NCI-H82 (cell line): ENCODE measurements around the gene NIPBL.
A peak's percentile ranks its signal among the peaks of the same experiment; 100 is the strongest.
"Not testable (repeated sequence)": the region's sequence is repeated elsewhere in the genome, so short reads cannot be mapped to it uniquely, and the experiment has no call there.

Experiments used
- DNase-seq: peaks from one replicate; lab custom pipeline; 2025; lab: John Stamatoyannopoulos, UW

The NIPBL gene, protein sequence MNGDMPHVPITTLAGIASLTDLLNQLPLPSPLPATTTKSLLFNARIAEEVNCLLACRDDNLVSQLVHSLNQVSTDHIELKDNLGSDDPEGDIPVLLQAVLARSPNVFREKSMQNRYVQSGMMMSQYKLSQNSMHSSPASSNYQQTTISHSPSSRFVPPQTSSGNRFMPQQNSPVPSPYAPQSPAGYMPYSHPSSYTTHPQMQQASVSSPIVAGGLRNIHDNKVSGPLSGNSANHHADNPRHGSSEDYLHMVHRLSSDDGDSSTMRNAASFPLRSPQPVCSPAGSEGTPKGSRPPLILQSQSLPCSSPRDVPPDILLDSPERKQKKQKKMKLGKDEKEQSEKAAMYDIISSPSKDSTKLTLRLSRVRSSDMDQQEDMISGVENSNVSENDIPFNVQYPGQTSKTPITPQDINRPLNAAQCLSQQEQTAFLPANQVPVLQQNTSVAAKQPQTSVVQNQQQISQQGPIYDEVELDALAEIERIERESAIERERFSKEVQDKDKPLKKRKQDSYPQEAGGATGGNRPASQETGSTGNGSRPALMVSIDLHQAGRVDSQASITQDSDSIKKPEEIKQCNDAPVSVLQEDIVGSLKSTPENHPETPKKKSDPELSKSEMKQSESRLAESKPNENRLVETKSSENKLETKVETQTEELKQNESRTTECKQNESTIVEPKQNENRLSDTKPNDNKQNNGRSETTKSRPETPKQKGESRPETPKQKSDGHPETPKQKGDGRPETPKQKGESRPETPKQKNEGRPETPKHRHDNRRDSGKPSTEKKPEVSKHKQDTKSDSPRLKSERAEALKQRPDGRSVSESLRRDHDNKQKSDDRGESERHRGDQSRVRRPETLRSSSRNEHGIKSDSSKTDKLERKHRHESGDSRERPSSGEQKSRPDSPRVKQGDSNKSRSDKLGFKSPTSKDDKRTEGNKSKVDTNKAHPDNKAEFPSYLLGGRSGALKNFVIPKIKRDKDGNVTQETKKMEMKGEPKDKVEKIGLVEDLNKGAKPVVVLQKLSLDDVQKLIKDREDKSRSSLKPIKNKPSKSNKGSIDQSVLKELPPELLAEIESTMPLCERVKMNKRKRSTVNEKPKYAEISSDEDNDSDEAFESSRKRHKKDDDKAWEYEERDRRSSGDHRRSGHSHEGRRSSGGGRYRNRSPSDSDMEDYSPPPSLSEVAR (N-terminal part only)

DNA sequence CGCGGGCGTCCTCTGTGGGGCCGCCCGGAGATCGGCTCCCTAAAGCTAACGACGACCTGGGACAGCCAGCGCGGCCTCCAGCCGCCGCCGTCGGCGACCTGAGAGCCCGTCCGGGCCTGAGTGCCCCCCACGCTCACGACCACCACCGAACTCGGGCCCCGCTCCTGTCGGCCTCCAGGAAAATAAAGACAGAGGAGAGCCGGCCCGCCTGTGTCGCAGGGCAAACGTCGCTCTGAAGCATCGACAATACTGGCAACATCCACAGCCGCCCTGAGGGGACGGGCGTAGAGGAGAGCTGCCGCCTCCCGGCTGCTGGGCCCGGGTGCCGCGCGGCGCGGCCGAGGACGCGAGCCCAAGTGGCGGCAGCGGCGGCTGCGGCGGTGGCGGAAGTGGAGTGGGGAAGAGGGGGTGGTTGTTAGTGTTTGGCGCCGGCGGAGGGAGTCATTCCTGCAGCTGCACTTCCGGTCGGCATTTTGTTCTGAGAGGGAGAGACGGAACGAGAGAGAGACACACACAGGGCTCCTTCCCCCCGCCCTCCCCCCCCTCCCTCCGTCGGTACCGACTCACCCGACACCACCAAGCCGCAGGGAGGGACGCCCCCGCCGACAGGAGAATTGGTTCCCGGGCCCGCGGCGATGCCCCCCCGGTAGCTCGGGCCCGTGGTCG lies at the start of gene NIPBL:
Gene NIPBL, plus strand, starts transcription at position 471 of the 666 bp plus-strand sequence. CDS start 76,928 bp downstream, outside the sequence.
- DNase-seq: peak; percentile 97

DNA sequence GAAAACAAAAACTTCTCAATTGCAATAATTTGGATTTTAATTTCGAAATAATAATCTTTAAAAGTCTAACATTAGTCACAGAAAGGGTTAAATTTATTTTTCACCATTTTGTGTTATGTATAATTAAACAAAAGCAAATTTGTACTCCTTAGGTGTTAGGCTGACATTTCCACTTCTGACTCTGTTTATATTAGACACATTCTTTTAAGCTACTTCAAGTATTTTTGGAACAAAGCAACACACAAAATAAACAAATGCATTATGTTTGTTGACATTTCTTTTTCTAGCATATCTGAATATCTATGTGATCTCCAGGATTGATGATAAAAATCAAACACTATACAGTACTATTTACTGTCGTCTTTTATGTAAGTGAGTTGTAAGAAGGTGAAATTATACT lies 44.3 kb upstream of the NIPBL start:
- no peak for DNase-seq

DNA sequence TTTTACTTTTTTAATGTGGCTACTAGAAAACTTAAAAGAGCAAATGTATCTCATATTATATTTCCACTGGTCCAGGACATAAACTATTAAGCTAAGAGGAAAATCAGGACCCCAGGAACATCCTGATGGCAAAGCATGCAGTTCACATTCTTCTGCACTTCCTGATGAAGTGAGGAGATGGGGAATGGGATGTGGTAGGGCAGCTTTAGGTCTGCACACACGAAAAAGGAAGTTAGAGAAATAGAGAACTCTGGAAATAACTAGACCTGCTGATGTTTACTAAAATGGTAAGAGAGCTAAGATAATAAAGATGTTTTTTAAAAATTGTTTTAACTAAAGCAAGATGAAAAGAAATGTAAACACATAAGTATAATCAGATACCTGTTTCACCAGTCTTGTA lies 39.7 kb upstream of the NIPBL start:
- DNase-seq: no peak

DNA sequence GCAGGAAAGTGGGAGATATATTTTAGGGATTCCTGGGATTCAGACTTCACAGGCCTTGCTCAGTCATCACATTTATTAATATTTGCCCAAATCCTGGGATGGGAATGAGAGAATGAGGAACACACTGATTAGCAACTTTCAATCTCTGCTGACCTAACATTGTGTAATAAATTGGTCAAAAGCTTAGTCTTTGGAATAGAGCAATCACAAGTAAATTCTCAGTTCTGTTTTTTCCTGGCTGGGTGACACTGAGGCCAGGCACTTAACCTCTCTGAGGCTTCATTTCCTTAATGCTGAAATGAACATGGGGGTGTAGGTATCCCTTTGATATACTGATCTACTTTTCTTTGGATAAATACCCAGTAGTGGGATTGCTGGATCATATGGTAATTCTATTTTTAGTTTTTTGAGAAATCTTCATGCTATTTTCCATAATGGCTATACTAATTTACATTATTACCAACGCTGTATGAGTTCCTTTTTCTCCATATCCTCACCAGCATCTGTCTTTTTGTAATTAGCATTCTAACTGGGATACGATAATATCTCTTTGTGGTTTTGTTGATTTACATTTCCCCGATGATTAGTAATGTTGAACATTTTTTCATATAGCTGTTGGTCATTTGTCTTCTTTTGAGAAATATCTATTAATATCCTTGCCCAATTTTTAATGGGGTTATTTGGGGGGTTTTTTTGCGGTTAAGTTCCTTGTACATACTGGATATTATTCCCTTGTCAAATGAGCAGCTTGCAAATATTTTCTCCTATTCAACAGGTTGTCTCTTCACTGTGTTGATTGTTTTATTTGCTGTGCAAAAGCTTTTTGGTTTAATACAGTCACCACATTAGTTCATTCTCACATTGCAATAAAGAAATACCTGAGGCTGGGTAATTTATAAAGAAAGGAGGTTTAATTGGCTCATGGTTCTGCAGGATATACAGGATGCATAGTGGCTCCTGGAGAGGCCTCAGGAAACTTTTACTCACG lies 36.8 kb upstream of the NIPBL start:
- DNase-seq: no peak

DNA sequence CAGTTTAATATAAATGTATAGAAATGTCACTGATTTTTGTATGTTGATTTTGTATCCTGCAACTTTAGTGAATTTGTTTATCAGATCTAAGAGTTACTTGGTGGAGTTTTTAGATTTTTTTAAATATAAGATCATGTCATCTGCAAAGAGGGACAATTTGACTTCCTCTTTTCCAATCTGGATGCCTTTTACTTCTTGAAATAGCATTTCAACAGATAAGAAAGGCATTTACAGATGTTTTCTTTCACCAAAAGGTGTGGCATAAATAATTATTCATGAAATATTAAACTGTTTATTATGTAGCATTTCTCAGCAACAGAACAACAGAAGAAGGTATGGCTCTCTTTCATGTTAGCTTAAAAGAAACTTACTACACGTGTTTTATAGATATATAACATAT lies 34.9 kb upstream of the NIPBL start:
- DNase-seq: no peak

DNA sequence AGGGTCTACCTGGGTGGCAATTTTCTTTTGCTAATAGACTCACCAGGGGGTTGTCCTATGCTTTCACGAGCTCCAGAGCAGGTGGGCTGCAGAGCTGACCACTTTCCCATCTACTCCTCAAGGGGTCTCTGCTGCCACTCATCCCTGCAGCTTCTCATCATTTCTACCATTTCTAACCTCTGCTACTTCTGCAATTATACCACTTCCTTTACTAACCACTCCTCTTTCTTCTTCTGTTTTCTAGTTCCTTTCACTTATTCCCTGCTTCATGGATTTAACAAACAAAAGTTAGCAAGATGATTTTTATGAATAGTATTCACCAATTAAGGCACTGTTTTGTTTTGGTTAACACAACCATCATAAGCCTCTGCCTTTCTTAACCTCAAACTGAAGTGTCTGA lies 34.5 kb upstream of the NIPBL start:
- DNase-seq: no peak

DNA sequence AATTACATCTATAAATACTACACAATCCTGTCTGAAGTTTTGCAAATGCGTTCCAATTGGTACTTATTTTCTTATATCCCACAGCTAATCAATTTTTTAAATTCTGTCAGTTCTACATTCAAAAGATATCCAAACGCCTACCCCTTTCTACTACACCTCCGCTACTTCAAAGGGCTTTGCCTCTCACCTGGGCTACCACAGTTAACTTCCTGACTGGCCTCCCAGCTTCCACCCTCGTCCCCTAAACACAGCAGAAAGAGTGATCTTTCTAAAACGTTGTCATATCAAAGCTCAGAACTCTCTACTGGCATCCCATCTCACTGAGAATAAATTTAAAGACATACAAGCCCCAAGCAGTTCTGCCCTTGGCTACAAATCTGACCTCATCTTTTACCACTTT lies 32.3 kb upstream of the NIPBL start:
- DNase-seq: no peak

DNA sequence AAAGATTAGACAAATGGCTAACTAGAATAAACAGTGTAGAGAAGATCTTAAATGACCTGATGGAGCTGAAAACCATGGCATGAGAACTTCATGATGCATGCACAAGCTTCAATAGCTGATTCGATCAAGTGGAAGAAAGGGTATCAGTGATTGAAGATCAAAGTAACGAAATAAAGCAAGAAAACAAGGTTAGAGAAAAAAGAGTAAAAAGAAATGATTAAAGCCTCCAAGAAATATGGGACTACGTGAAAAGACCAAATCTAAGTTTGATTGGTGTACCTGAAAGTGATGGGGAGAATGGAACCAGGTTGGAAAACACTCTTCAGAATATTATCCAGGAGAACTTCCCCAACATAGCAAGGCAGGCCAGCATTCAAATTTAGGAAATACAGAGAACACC lies 28.0 kb upstream of the NIPBL start:
- DNase-seq: not testable (repeated sequence)

DNA sequence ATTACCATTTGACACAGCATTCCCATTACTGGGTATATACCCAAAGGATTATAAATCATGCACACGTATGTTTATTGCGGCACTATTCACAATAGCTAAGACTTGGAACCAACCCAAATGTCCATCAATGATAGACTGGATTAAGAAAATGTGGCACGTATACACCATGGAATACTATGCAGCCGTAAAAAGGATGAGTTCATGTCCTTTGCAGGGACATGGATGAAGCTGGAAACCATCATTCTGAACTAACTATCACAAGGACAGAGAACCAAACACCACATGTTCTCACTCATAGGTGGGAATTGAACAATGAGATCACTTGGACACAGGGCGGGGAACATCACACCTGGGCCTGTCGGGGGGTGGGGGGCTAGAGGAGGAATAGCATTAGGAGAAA lies 23.7 kb upstream of the NIPBL start:
- not testable (repeated sequence) for DNase-seq

DNA sequence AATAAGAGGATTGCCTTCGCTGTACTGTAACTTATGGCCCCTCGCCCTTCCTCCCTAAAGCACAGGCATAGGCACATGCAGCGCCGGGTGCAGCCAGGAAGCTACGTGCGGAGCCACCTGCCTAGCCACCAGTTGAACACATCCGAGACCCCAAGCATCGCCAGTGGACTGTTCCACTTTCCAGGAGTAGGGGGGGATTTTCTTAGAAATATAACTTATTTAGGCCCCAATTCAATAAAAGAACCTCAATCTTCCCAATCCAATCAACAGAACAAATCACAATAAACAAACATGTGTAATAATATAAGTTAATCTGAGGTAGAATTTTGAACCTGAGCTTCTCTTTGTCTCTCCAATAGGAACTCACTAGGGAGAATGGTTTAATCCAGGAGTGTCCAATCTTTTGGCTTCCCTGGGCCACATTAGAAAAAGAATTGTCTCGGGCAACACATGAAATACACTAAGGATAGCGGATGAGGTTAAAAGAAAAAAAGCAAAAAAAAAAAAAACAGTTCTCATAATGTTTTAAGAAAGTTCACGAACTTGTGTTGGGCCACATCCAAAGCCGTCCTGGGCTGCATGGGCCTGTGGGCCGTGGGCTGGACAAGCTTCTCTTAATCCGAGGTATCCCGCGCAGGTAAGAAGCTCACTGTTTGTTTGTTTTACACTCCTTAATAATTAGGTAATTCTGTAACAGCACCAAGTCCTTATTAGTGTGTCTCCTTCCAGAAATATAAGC lies 22.0 kb upstream of the NIPBL start:
- DNase-seq: no peak

DNA sequence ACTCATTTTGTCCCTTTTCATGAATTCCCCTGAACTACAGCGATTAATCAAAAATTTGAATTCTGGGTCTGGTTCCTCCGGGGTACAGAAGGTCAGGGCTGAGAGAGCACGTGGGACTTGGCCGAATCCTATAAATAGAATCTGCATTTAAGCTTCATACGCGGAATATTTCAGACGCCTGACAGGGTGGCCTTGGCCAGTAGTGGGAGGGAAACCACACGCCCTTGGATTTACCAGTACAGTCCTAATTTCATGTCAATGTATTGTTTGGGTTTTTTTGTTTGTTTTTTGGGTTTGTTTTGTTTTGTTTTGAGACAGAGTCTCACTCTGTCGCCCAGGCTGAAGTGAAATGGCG lies 21.5 kb upstream of the NIPBL start:
- no peak for DNase-seq

DNA sequence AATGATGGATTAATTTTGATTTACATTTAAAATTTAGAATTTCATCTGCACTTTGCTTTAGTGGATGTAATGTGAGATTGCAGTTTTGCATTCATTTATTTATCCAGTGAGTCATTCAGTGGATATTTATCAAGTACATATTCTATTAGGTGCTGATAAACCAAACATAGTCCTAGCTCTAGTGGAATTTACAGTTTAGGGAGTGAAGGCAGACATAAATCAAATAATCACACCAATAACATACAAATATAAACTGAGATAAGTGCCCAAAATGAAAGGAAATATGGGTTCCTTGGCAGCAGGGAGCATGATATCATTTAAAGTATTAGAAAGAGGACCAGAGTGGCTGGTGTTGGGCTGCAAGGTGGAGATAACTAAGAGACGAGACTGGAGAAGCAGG lies 14.7 kb upstream of the NIPBL start:
- no peak for DNase-seq

DNA sequence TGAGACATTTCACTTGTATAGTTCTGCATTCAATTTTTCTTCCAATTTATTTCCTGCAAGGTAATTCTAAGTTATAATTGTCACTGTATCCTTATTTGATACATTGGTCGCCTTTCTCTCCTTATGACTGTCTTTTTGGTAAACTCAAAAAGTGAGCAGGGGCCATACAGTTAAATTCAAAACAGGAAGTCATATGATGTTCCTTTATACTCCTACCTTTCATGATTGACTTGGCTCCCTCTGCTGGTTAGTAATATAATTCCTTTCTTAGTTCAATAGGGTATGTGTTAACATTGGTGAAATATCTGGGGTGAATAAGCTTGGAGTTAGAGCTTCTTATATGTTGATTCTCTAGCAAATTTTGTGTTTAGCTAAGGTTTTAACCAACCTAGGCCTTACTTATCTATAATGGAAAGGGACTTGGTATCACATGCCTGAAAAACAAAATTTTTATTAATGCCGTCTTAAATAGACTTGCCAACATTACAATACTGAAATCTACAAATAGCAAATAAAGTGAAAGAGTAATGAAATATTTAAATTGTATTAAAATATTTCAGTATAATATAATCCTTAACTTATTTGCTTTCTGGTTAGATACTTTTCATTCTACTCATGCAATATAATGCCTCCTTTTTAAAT lies 6.0 kb upstream of the NIPBL start:
- peak; percentile 89 for DNase-seq

DNA sequence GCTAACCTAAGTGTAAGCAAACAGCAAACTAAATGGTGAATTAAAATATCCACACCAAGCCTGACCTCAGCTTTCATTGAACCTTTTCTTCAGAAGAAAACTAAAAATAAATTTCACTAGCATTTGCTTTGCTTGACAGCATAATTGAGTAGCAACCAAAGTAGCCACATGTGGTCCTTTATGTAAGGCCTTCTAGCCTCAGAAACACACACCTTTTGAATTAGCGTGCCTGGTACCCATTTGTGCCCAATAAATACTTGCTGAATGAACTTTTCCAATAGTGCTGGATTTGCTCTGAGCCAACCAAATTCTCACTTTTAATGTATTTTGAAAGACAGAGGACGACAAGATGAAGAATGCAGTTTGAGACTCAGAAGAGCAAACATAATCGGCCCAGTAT lies 2.1 kb upstream of the NIPBL start:
- peak; percentile 38 for DNase-seq

DNA sequence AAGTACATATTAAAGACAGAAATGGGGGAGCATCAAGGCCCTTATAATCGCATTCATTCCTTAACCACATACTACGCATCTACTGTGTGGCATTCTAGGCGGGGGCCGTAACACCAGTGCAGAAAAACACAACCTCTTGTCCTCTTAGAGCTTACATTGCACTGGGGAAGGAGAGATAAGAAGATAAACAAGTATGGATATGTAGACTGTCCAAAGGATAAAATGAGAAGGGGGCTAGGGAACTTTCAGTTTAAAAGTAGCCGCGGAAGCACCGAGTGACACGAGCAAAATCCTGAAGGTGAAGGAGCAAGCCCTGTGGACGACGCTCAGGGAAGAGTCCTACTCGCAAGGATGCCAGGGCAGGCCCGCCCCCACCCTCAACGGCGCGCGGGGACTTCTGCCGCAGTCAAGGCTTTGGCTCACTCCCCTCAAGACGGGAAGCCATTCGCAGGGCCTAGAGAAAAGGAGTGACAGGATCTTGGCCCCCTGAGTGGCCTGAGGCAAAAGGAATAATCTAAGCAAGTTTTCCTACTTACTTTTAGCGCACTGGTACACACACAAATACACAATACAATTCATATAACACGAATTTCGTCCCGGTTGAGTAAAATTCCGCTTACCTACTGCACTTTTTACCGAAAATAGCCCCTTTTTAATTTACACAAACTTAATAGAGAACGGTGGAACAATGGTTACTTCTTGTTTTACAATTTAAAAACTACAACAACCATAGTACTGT lies 1.3 kb upstream of the NIPBL start:
- DNase-seq: peak; percentile 82

DNA sequence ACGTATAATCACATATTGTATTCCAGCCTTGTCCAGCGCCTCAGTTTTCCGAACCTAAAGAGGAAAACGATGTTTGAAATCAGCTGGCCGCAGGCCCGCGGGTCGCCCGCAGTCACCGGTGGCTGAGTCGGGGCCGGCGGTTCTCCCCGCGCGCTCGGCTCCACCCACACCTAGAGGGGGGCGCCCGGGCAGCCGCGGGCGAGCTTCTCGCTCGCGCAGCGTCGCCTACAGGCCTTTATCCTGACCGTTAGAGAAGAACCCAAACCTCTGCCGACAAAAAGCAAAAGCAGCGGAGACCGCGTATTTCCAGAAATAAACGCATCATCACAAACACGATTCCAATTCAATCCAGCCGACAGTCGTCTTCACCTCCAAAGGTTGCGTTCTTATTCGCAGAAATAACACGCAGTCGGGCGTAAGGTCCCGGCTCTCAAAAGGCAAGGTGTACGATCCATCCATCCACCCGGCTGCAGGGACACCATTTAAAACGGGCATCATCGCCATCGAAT lies 725 bp upstream of the NIPBL start:
- peak; percentile 80 for DNase-seq

DNA sequence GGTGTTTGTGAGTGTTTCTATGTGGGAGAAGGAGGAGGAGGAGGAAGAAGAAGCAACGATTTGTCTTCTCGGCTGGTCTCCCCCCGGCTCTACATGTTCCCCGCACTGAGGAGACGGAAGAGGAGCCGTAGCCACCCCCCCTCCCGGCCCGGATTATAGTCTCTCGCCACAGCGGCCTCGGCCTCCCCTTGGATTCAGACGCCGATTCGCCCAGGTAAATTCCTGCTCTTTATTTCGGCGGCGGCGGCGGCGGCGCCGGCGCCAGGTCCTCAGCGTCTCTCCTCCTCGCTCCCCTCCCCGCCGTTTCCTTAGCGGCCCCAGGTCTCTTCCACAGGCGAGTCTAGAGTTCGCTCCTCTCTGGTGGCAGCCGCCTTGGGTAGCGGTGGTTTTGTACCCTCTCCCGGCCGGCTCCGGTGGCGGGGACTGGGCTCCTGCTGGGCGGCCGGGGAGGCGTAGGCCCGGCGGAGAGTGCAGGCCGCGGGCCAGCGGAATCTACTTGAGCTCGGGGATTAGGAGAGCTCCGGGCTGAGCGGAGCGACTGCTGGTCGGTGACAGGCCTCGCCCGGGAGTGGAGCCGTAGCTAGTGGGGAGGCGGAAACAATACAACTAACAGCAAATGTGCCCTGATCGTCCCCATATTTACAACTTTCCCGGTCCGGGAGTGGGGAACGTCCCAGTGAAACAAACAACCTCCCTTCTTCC lies 547 bp downstream of the NIPBL start:
- peak; percentile 82 for DNase-seq
